ENCODE results near the gene SIX5.
"Not testable (repeated sequence)": the region's sequence is repeated elsewhere in the genome, so short reads cannot be mapped to it uniquely, and the experiment has no call there.

- TF ChIP-seq CTCF (conservative IDR thresholded peaks at IDR 0.05; ENCODE audit: low read depth, low read length); EZH2 (IDR thresholded peaks at IDR 0.05; ENCODE audit: borderline replicate concordance, low read depth, low read length, poor library complexity, severe bottlenecking): not testable (repeated sequence)
These were observed 17.6 kb downstream of the SIX5 start for GRCh38 chr19:45751483-45751882.

All from A673 (cell line).